ENCODE measurements around the gene HTT. TPM values are rescaled to one million over a fixed set of nuclear protein-coding genes. Genes with fewer than 3 reads are reported as not detected.

HTT gene
- total and polyA plus RNA-seq, 4 donors: 5.1 to 82.7 (median 41.1) TPM

DNA sequence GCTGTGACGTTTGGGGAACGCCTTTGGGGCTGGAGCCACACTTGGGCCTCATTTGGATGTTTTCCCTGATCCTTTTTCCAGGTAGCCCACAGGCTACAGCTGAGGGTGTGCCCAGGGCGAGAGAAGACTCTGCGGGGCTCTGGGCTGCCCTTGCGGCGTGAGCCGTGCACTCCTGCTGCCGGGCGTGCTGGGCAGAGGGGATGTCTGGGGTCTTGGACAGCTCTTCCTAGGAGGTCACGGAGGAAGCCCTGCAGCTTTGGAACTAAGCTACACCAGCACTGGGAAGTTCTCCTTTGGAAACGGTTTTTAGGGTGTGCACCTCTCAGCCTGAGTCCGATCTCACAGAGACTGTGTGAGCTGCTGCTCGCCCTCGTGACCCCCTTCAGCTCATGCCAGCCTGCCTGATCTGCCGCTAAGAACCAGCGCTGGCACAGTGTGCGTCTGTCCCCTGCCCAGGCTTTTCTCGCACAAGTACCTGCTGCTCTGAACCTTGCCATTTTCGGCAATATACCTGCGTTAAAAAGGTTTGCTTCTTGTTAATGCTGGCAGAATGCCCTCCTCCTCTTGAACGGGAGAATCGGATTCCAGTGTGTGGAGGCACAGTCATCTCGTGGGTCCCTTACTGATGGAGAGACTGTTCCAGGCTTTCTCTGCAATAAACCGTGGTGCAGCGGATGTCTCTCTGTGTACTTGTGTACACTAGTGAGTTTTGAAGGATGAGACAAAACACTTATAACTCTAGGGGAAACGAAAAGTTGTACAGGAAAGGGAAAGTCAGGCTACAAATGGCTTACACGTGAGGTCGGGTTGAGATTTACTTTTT, 188.8 kb downstream of the HTT start:
- H3K9me3 ChIP-seq (ENCODE audit: control insufficient read depth, low read length): no peaks in the 10 kb centered on the region
- H3K4me1 ChIP-seq (ENCODE audit: control insufficient read depth in 1 of 2, insufficient read depth in 2 of 2, low read length in 2 of 2): no peaks in the 10 kb centered on the region
- ATAC-seq (ENCODE audit: low FRiP score) (no peak), DNase-seq (peak; percentile 26 to 41)
- H3K27ac ChIP-seq (ENCODE audit: low read depth in 1 of 2, low read length in 2 of 2): no peak overlapping the region
- H3K36me3 ChIP-seq (ENCODE audit: control insufficient read depth in 1 of 2, insufficient read depth in 2 of 2, low read length in 1 of 2): no peaks in the 10 kb centered on the region
- WGBS, 2 donors: 84 to 86% methylated on average over 28 of the region's 28 CpGs
- H3K4me3 ChIP-seq (ENCODE audit: low read length in 2 of 2): no peak overlapping the region
- no peaks in the 10 kb centered on the region for H3K27me3 ChIP-seq (ENCODE audit: control insufficient read depth in 1 of 2, insufficient read depth in 2 of 2, low read length in 1 of 2)
- intact Hi-C loops (cut with DNase I): no loop called here

DNA sequence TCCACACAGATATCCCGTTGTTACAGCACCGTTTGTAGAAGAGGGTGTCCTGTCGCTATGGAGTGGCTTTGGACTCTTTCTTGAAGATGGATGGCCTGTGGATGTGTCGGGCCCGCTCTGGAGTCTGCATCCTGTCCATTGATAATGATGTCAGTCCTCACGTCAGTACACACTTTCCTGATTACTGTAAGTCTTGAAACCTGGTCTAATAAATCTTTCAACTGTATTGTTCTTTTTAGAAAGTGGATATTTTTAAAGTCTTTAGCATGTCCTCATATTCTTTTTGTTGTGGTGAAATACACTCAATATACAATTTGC, 189.4 kb downstream of the HTT start:
- Histone ChIP-seq H3K4me1 (ENCODE audit: control insufficient read depth in 1 of 2, insufficient read depth in 2 of 2, low read length in 2 of 2) (no peaks in the 10 kb centered on the region), H3K27me3 (ENCODE audit: control insufficient read depth in 1 of 2, insufficient read depth in 2 of 2, low read length in 1 of 2) (no peaks in the 10 kb centered on the region), H3K4me3 (ENCODE audit: low read length in 2 of 2) (no peak overlapping the region), H3K27ac (ENCODE audit: low read depth in 1 of 2, low read length in 2 of 2) (no peak overlapping the region), H3K36me3 (ENCODE audit: control insufficient read depth in 1 of 2, insufficient read depth in 2 of 2, low read length in 1 of 2) (no peaks in the 10 kb centered on the region), H3K9me3 (ENCODE audit: control insufficient read depth, low read length) (no peaks in the 10 kb centered on the region)
- intact Hi-C loops (cut with DNase I): no loop called here
- no peak for ATAC-seq (ENCODE audit: low FRiP score)
- DNase-seq: no peak
- WGBS, 2 donors: 62 to 75% methylated on average over 6 of the region's 6 CpGs

DNA sequence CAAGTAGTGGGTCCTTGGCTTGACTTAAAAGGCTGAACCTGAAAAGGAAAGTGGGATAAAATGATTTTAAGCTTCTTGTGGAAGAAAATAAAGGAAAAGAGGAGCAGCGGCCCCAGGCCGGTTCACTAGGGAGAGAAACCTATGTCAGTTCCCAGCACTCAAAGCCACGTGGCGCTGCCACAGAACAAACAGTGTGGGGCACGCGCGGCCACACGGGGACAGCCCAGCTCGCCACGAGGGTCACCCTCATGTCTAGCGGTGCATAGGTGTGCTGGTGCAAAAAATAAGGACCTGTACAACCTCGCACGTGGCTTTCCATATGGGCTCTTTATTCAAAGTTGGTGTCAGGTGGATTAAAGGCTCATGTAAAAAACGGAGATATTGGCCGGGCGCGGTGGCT, 191.6 kb downstream of the HTT start:
- H3K36me3 ChIP-seq (ENCODE audit: control insufficient read depth in 1 of 2, insufficient read depth in 2 of 2, low read length in 1 of 2): no peaks in the 10 kb centered on the region
- no peak overlapping the region for H3K27ac ChIP-seq (ENCODE audit: low read depth in 1 of 2, low read length in 2 of 2)
- no peaks in the 10 kb centered on the region for H3K4me1 ChIP-seq (ENCODE audit: control insufficient read depth in 1 of 2, insufficient read depth in 2 of 2, low read length in 2 of 2)
- intact Hi-C loops (cut with DNase I): no loop called here
- H3K27me3 ChIP-seq (ENCODE audit: control insufficient read depth in 1 of 2, insufficient read depth in 2 of 2, low read length in 1 of 2): no peaks in the 10 kb centered on the region
- DNase-seq: peak in 1 of 2 donors; percentile 65
- 92 to 95% methylated on average over 16 to 17 of the region's 17 CpGs for WGBS, 2 donors
- H3K4me3 ChIP-seq (ENCODE audit: low read length in 2 of 2): no peak overlapping the region
- no peaks in the 10 kb centered on the region for H3K9me3 ChIP-seq (ENCODE audit: control insufficient read depth, low read length)
- ATAC-seq (ENCODE audit: low FRiP score): no peak

- Histone ChIP-seq H3K27ac (ENCODE audit: low read depth in 1 of 2, low read length in 2 of 2) (no peak overlapping the region), H3K36me3 (ENCODE audit: control insufficient read depth in 1 of 2, insufficient read depth in 2 of 2, low read length in 1 of 2) (no peaks in the 10 kb centered on the region), H3K4me1 (ENCODE audit: control insufficient read depth in 1 of 2, insufficient read depth in 2 of 2, low read length in 2 of 2) (no peaks in the 10 kb centered on the region), H3K4me3 (ENCODE audit: low read length in 2 of 2) (no peak overlapping the region), H3K9me3 (ENCODE audit: control insufficient read depth, low read length) (no peaks in the 10 kb centered on the region), H3K27me3 (ENCODE audit: control insufficient read depth in 1 of 2, insufficient read depth in 2 of 2, low read length in 1 of 2) (no peaks in the 10 kb centered on the region)
- intact Hi-C loops (cut with DNase I): no loop called here
- ATAC-seq (ENCODE audit: low FRiP score) (no peak), DNase-seq (peak in 1 of 2 donors; percentile 47)
- 92 to 94% methylated on average over 18 of the region's 18 CpGs for WGBS, 2 donors
Measured at GRCh38 chr4:3267576-3268394, 193.3 kb downstream of the HTT start.

GRCh38 chr4:3268395-3269104, 194.1 kb downstream of the HTT start:
- ATAC-seq (ENCODE audit: low FRiP score) (peak; percentile 29), DNase-seq (peak in 1 of 2 donors; percentile 44)
- intact Hi-C loops (cut with DNase I): no loop called here

DNA sequence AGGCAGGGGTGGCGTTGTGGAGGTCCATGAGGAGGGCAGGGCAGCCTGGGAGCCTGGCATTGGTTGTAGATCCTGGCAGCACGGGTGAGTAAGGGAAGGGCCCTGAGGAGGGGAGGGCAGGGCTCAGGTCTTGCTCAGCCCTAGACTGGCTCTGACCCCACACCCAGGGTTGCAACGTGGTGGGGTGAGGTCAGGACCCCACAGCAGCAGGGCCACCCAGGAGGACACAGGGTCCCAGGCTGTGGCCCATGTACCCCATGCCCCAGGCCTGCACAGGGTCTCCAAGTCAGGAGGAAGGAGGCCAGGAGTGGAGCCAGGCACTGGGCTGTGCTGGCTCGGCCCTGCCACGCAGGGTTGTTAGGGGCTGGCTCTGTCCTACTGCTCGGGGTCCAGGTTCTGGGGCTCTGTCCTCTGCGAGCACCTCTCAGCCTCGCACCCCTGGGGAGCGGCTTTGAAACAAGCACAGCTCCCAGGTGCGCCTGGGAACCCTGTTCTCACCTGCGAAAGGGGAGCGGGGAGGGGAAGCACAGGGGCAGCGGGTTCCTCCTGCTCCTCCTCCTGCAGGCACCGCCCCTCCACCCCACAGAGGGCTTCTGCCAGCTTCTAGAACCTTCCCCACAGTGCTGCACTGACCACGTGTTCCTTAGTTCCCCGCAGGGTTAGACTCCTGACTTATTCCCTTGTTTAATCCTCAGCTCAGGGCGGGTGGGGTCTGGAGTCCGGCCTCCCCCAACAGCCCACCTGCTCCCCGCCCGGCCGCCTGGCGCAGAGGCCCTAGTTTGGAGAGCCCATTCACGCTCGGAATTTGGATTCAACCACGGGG, 194.8 kb downstream of the HTT start:
- 64 to 65% methylated on average over 24 to 25 of the region's 25 CpGs for WGBS, 2 donors
- H3K9me3 ChIP-seq (ENCODE audit: control insufficient read depth, low read length): no peaks in the 10 kb centered on the region
- no peak overlapping the region for H3K4me3 ChIP-seq (ENCODE audit: low read length in 2 of 2)
- DNase-seq (no peak), ATAC-seq (ENCODE audit: low FRiP score) (peak; percentile 60)
- no peak overlapping the region for H3K27ac ChIP-seq (ENCODE audit: low read depth in 1 of 2, low read length in 2 of 2)
- H3K36me3 ChIP-seq (ENCODE audit: control insufficient read depth in 1 of 2, insufficient read depth in 2 of 2, low read length in 1 of 2): no peaks in the 10 kb centered on the region
- H3K4me1 ChIP-seq (ENCODE audit: control insufficient read depth in 1 of 2, insufficient read depth in 2 of 2, low read length in 2 of 2): no peaks in the 10 kb centered on the region
- H3K27me3 ChIP-seq (ENCODE audit: control insufficient read depth in 1 of 2, insufficient read depth in 2 of 2, low read length in 1 of 2): no peaks in the 10 kb centered on the region
- intact Hi-C loops (cut with DNase I): no loop called here

More at GRCh38 chr4:3268395-3269104, 194.1 kb downstream of the HTT start:
- Histone ChIP-seq H3K27me3 (ENCODE audit: control insufficient read depth in 1 of 2, insufficient read depth in 2 of 2, low read length in 1 of 2) (no peaks in the 10 kb centered on the region), H3K4me1 (ENCODE audit: control insufficient read depth in 1 of 2, insufficient read depth in 2 of 2, low read length in 2 of 2) (no peaks in the 10 kb centered on the region), H3K27ac (ENCODE audit: low read depth in 1 of 2, low read length in 2 of 2) (no peak overlapping the region), H3K36me3 (ENCODE audit: control insufficient read depth in 1 of 2, insufficient read depth in 2 of 2, low read length in 1 of 2) (no peaks in the 10 kb centered on the region), H3K9me3 (ENCODE audit: control insufficient read depth, low read length) (no peaks in the 10 kb centered on the region), H3K4me3 (ENCODE audit: low read length in 2 of 2) (no peak overlapping the region)
- 89 to 94% methylated on average over 16 to 17 of the region's 17 CpGs for WGBS, 2 donors

DNA sequence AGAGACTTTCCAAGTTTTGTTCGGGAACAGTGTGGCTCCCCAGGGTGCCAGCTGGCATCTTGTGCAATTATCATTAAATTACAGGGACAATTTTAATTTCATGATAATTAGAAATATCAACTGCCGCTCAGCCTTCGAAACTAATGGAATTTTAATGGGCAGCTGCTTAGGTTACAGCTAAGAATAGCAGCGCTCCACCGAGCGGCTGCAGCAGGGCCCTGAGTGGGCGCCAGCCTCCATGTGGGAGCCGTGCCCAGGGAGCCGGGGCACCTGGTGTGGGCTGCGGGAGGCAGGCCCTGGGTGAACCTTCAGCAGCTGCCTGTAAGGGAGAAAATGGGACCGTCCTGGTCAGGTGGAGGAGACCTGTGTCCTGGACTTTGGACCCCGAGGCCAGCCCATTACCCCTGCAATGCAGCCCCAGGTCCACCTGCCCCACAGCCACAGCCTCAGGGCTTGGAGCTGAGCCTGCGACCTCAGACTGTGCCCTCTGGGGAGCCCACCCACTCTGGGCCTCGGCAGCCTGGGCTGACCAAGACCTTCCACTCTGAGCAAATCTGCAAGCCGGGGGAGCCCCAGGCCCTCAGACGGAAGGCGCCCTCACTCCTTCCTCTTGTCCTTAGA, 195.6 kb downstream of the HTT start:
- Histone ChIP-seq H3K36me3 (ENCODE audit: control insufficient read depth in 1 of 2, insufficient read depth in 2 of 2, low read length in 1 of 2) (no peaks in the 10 kb centered on the region), H3K9me3 (ENCODE audit: control insufficient read depth, low read length) (no peaks in the 10 kb centered on the region), H3K27me3 (ENCODE audit: control insufficient read depth in 1 of 2, insufficient read depth in 2 of 2, low read length in 1 of 2) (no peaks in the 10 kb centered on the region), H3K27ac (ENCODE audit: low read depth in 1 of 2, low read length in 2 of 2) (no peak overlapping the region), H3K4me3 (ENCODE audit: low read length in 2 of 2) (no peak overlapping the region), H3K4me1 (ENCODE audit: control insufficient read depth in 1 of 2, insufficient read depth in 2 of 2, low read length in 2 of 2) (no peaks in the 10 kb centered on the region)
- ATAC-seq (ENCODE audit: low FRiP score): no peak
- DNase-seq: peak in 1 of 2 donors; percentile 44
- intact Hi-C loops (cut with DNase I): no loop called here
- 31 to 33% methylated on average over 17 of the region's 17 CpGs for WGBS, 2 donors

- intact Hi-C loops (cut with DNase I): no loop called here
- no peak for ATAC-seq (ENCODE audit: low FRiP score)
- H3K4me1 ChIP-seq (ENCODE audit: control insufficient read depth in 1 of 2, insufficient read depth in 2 of 2, low read length in 2 of 2): no peaks in the 10 kb centered on the region
- H3K27me3 ChIP-seq (ENCODE audit: control insufficient read depth in 1 of 2, insufficient read depth in 2 of 2, low read length in 1 of 2): no peaks in the 10 kb centered on the region
- WGBS, 2 donors: 90 to 98% methylated on average over 14 of the region's 14 CpGs
- H3K27ac ChIP-seq (ENCODE audit: low read depth in 1 of 2, low read length in 2 of 2): no peak overlapping the region
- no peak overlapping the region for H3K4me3 ChIP-seq (ENCODE audit: low read length in 2 of 2)
- DNase-seq: no peak
- no peaks in the 10 kb centered on the region for H3K36me3 ChIP-seq (ENCODE audit: control insufficient read depth in 1 of 2, insufficient read depth in 2 of 2, low read length in 1 of 2)
- no peaks in the 10 kb centered on the region for H3K9me3 ChIP-seq (ENCODE audit: control insufficient read depth, low read length)
Measured at GRCh38 chr4:3271131-3271530, 196.7 kb downstream of the HTT start.

All from aorta (tissue), 5 donors.